SU-DHL-6 (cell line): ENCODE measurements around the gene NIPA2.

Experiments used
- H2AFZ ChIP-seq: fragments of 200-600 bp; sonication (generic); 2 replicates; pipeline ENCODE4 v1.6.1; 2014; ENCODE audit warnings: low read depth, mild to moderate bottlenecking, moderate library complexity, mixed read lengths, antibody characterized with exemption, low read length; ENCODE audit not compliant: severe bottlenecking
- H3F3A ChIP-seq: fragments of 200-600 bp; shearing (Covaris generic); 2 replicates; pipeline ENCODE4 v1.6.0; 2016; ENCODE audit warnings: antibody characterized with exemption, mild to moderate bottlenecking; ENCODE audit not compliant: insufficient read depth
- H3K27ac ChIP-seq: fragments of 200-600 bp; sonication (generic); 2 replicates; pipeline ENCODE4 v1.5.1; 2016; ENCODE audit warnings: low read depth, mild to moderate bottlenecking, low read length, moderate library complexity, mixed read lengths
- H3K27me3 ChIP-seq: fragments of 200-600 bp; sonication (generic), shearing (Covaris generic); 2 replicates; pipeline ENCODE4 v1.6.0; 2014; ENCODE audit warnings: mild to moderate bottlenecking, low read length
- H3K36me3 ChIP-seq: fragments of 200-600 bp; sonication (generic); 2 replicates; pipeline ENCODE4 v1.6.1; 2014; ENCODE audit warnings: mild to moderate bottlenecking, low read length, mixed read lengths
- H3K4me2 ChIP-seq: fragments of 300-600, 200-600 bp; shearing (Covaris generic), sonication (generic); 2 replicates; pipeline ENCODE4 v1.6.0; 2014; ENCODE audit warnings: low read length, low read depth, mild to moderate bottlenecking; ENCODE audit not compliant: poor library complexity, severe bottlenecking
- H3K4me3 ChIP-seq: fragments of 200-600 bp; sonication (generic); 2 replicates; pipeline ENCODE4 v1.5.1; 2014; ENCODE audit warnings: antibody characterized with exemption, low read length, mild to moderate bottlenecking, mixed read lengths; ENCODE audit not compliant: insufficient read depth, poor library complexity, severe bottlenecking
- H3K79me2 ChIP-seq: fragments of 200-600 bp; sonication (generic); 2 replicates; pipeline ENCODE4 v1.6.1; 2014; ENCODE audit warnings: mild to moderate bottlenecking, low read length, moderate library complexity; ENCODE audit not compliant: insufficient read depth
- H3K9ac ChIP-seq: fragments of 200-600 bp; sonication (generic); 2 replicates; pipeline ENCODE4 v1.7.0; 2014; ENCODE audit warnings: mild to moderate bottlenecking, low read length
- H3K9me2 ChIP-seq: fragments of 200-600 bp; sonication (generic); replicated peaks from 2 replicates; pipeline ENCODE4 v1.6.1; 2014; ENCODE audit warnings: low read length; ENCODE audit not compliant: insufficient read depth
- H3K9me3 ChIP-seq: fragments of 200-600 bp; sonication (generic); 2 replicates; pipeline ENCODE4 v1.6.1; 2014; ENCODE audit warnings: low read length, mixed read lengths; ENCODE audit not compliant: insufficient read depth
- H4K20me1 ChIP-seq: fragments of 200-600 bp; sonication (generic); 2 replicates; pipeline ENCODE4 v1.6.1; 2014; ENCODE audit warnings: low read depth, mild to moderate bottlenecking, antibody characterized with exemption, low read length, moderate library complexity, mixed read lengths
- CTCF ChIP-seq: fragments of 200-600 bp; sonication (generic); IDR thresholded peaks from one replicate; pipeline ENCODE4 v1.5.1; 2017; ENCODE audit warnings: antibody characterized with exemption, mild to moderate bottlenecking, low read length, moderate library complexity; ENCODE audit not compliant: insufficient read depth, poor library complexity, severe bottlenecking
- EZH2phosphoT487 ChIP-seq: fragments of 200-600 bp; sonication (generic), shearing (Covaris generic); conservative IDR thresholded peaks from 2 replicates; pipeline ENCODE4 v1.6.1; 2018; ENCODE audit warnings: mild to moderate bottlenecking, antibody characterized with exemption, low read length, moderate library complexity, mixed read lengths

The NIPA2 gene

GRCh38 chr15:22851513-22851912 is 13.0 kb downstream of the NIPA2 start:
- H3K79me2 ChIP-seq: peaks cover 60% of the 10 kb centered on the region
- H3K36me3 ChIP-seq: peaks cover 31% of the 10 kb centered on the region
- H3K27me3 ChIP-seq: no peaks in the 10 kb centered on the region
- no peak overlapping the region for H3K4me2 ChIP-seq
- 0 out of 2 replicates have a peak, but pooled peaks cover under 1% of the 10 kb centered on the region for H3F3A ChIP-seq
- H3K9me2 ChIP-seq: no peaks in the 10 kb centered on the region
- no peak overlapping the region for H3K9ac ChIP-seq
- H3K9me3 ChIP-seq: no peaks in the 10 kb centered on the region
- no peak overlapping the region for H3K4me3 ChIP-seq
- no peak overlapping the region for H2AFZ ChIP-seq
- TF ChIP-seq CTCF: no peak
- TF ChIP-seq EZH2phosphoT487: no peak
- no peak overlapping the region for H3K27ac ChIP-seq
- H4K20me1 ChIP-seq: peaks cover 15% of the 10 kb centered on the region; the same call in 1 of the 2 replicates

GRCh38 chr15:22855791-22856190 is 17.3 kb downstream of the NIPA2 start:
- TF ChIP-seq EZH2phosphoT487 (no peak), CTCF (no peak)
- Histone ChIP-seq H3K27ac (no peak overlapping the region), H3K9ac (no peak overlapping the region), H3K27me3 (no peaks in the 10 kb centered on the region), H3K4me3 (no peak overlapping the region), H4K20me1 (peaks cover 9% of the 10 kb centered on the region), H2AFZ (no peak overlapping the region), H3K79me2 (peaks cover 19% of the 10 kb centered on the region), H3K4me2 (no peak overlapping the region), H3K9me3 (no peaks in the 10 kb centered on the region), H3K36me3 (peaks cover 39% of the 10 kb centered on the region), H3F3A (0 out of 2 replicates have a peak, but pooled peaks cover 3% of the 10 kb centered on the region), H3K9me2 (no peaks in the 10 kb centered on the region)

- Histone ChIP-seq H4K20me1 (peaks cover 6% of the 10 kb centered on the region; the same call in 1 of the 2 replicates), H3K36me3 (peaks cover 38% of the 10 kb centered on the region), H3K9me2 (no peaks in the 10 kb centered on the region)
Observed at GRCh38 chr15:22856659-22857058, 18.2 kb downstream of the NIPA2 start.

More at GRCh38 chr15:22856659-22857058, 18.2 kb downstream of the NIPA2 start:
- Histone ChIP-seq H3K4me2 (no peak overlapping the region), H3K4me3 (no peak overlapping the region), H3K27ac (no peak overlapping the region), H3K79me2 (peaks cover 12% of the 10 kb centered on the region; the same call in 1 of the 2 replicates), H3K9me3 (no peaks in the 10 kb centered on the region), H3K27me3 (no peaks in the 10 kb centered on the region), H3F3A (0 out of 2 replicates have a peak, but pooled peaks cover 3% of the 10 kb centered on the region), H2AFZ (no peak overlapping the region), H3K9ac (no peak overlapping the region)
- TF ChIP-seq EZH2phosphoT487 (no peak), CTCF (no peak)
